Stimulated activated CD8-positive, alpha-beta memory T cell treated with anti-CD3 and anti-CD28 coated beads, Interleukin-2, amount 100 ng/mL, for 1 hour (primary cell): ENCODE measurements around the gene MYH7.
"Not testable (repeated sequence)": the region's sequence is repeated elsewhere in the genome, so short reads cannot be mapped to it uniquely, and the experiment has no call there.

ENCODE experiments used
- DNase-seq, 2 donors: peaks; one replicate each; pipeline ENCODE4 v3.0.0-alpha.2; 2020; ENCODE audit warnings: low read depth in 2 of 2

MYH7 gene

DNA sequence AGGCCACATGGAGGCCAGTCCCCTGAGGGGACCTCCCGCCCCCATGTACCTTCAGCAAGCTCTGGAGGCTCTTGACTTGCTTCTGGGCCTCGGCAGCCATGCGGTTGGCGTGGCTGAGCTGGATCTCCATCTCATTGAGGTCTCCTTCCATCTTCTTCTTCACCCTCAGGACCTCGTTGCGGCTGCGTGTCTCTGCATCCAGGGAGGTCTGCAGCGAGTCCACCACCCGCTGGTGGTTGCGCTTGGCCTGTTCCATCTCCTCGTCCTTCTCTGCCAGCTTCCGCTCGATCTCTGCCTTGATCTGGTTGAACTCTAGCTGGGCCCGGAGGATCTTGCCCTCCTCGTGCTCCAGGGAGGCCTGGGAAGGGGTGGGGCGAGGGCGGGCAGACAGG is 49.2 kb downstream of the MYH7 start:
- not testable (repeated sequence) for DNase-seq

DNA sequence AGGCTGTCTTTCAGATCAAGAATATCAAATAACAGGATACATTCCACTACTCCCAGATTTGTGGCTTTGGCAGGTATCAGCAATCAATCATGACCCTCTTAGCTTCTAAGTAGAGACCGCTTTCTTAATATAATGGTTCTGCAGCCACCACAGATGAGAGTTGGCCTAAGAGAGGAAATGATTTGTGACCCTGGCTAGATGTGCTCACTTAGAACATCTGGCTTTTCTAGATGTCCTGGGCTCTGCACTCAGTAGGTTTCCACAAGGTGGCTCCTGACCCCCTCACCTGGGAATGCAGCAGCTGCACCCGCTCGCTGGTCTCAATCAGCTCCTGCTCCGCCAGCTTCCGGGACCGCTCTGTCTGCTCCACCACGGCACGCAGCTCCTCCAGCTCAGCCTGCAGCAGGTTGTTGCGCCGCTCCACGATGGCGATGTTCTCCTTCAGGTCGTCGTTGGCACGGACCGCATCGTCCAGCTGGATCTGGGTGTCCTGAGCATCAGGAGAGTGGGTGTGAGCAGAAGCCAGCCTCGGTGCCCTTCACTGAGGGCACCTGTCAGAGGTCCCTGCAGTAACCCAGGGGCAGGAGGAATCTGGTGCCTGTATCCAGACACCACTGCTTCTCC is 49.7 kb downstream of the MYH7 start:
- no peak for DNase-seq

DNA sequence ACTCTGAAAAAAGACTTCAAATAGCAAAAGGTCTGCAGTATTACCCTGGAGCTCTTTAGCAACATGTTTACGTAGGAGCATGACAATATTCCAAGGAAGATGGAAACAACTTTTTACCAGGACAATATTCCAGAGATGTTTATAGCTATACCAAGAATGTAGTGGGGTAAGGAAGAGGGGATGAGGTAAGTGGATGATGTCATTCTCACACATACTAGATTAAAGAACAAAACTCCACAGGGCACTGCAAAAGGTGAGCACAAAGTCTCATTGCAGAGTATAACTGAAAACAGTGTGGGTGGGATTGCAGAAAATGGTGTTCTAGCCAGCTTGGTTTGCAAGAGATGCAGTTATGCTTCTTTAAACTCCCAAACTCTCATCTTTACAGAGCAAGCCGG is 50.2 kb downstream of the MYH7 start:
- DNase-seq = no peak

DNA sequence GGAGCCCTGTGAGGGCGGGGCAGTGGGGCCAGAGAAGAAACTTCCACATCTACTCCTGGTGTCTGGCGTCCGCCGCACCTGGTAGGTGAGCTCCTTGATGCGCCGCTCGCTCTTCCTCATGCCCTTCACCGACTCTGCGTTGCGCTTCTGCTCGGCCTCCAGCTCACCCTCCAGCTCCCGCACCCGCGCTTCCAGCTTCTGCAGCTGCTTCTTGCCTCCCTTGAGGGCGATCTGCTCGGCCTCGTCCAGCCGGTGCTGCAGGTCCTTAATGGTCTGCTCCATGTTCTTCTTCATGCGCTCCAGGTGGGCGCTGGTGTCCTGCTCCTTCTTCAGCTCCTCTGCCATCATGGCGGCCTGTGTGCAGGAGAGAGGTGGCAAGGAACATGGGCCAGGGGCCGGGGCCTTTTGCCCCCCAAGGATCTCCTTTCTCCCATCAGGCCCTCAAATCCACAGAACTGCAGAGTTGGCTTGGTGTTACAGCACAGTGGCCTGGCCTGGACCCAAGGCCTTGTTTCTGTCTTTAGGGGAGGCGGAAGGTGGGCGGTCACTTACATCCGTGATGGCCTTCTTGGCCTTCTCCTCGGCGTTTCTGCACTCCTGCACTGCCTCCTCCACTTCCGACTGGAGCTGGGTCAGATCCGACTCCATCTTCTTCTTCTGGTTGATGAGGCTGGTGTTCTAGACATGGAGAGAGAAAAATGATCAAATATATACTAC is 50.9 kb downstream of the MYH7 start:
- DNase-seq = no peak

DNA sequence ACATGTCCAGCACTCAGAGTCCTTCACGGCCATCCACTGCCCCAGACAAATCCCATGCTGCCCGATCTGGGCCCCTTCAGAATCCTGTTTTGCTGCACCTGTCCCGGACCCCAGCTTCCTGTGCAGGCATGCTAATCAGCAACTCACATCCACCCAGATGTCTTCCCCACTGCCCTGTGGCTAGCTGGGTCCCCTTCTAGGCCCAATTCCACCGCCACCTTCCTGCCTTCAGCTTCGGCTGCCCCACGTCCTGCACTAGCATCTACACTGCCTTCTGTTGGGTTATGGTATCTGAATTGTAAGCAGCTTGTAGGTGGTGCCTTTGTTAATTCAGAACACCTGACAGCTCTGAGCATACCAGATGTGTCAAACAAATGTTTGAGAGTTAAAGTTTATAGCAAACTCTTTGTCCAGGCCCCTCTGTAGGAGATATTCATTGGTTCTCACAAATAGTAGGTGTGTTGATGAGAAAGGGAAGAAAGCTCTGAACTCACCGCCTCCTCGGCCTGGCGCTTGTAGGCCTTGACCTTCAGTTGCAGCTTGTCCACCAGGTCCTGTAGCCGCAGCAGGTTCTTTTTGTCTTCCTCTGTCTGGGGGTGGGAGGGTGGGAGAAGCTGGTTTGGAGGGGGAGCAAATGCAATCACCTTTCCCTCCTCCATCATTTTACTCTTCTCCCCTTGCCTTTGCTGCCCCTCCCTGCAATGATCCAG is 52.6 kb downstream of the MYH7 start:
- no peak for DNase-seq

DNA sequence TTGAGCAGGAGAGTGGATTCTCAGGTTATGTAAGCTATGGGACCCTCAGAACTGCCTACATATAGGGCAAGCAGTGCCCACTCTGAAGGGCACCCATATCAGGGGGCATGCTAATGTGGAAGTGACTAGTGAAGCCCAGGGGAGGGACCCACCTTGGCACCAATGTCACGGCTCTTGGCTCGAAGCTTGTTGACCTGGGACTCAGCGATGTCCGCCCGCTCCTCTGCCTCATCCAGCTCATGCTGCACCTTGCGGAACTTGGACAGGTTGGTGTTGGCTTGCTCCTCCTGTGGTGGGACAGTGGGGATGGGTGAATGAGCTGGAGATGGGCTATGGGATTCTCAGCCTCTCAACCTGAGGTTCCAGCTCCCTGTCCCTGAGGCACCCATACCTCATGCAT is 53.2 kb downstream of the MYH7 start:
- no peak for DNase-seq

DNA sequence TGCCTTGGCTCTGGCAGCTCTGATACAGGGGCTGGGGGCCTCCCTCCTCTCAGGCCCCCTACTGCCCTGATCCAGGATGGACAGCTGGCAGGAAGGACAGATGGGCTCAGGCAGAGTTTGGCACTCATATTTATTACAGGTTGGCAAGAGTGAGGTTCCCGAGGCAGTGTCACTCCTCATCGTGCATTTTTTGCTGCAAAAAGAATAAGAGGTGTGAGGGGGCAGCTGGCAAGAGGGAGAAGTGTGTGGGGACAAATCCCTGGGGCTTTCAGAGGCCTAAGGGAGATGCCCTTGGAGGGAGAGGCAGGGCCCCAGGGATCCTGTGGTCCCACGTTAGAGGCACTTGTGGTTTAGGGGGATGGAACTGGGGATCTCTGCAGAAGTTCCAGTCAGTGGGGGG is 53.6 kb downstream of the MYH7 start:
- DNase-seq = no peak

DNA sequence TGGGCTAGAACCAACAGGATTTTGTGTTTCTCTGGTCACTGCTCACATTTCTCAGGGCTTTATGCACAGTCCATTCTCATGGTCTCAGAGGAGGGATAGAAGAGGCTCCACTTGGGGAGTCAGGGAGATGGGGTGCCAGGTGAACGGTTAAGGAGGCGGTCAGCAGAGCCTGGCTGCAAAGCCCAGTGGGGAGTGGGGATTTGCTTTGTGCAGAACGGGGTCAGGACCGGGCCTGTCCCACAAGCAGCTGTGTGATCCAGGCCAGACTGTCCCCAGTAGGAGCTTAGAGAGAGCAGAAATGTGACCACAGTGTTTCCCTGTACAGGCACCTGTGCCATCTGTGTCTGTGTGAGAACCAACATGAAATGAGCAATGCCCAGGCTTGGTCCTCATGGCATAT is 54.5 kb downstream of the MYH7 start:
- DNase-seq = no peak

DNA sequence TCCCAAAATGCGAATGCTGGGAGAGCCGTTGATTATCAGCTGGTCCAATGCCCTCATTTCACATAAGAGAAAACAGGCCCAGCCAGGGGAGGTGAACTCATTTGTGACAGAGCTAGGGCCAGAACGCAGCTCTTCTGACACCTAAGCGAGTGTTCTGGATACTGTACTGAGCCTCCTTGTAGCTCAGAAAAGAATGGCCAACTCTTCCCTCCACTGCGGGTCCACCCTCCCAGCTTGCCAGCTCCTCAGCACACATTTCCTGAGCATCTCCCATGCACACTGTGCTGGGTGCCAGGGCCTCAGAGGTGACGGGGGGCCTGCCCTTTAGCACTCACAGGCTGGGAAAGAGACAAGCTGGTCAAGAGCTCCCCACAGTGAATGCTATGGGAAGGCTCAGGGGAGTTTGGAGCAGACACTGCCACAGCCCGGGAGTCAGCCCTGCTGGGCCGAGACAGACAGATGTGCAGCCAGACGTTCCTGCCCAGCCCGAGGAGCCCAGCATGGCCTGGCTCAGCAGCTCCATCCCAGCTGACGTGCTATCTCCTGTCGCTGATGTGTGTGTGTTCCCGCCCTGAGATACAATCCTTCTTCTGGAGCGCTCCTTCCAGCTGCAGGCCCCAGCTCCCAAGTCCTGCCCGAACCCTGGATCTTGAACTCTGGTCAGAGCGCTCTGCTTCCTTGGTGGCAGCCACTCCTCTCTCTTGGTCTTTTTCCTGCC is 55.1 kb downstream of the MYH7 start:
- DNase-seq = no peak

DNA sequence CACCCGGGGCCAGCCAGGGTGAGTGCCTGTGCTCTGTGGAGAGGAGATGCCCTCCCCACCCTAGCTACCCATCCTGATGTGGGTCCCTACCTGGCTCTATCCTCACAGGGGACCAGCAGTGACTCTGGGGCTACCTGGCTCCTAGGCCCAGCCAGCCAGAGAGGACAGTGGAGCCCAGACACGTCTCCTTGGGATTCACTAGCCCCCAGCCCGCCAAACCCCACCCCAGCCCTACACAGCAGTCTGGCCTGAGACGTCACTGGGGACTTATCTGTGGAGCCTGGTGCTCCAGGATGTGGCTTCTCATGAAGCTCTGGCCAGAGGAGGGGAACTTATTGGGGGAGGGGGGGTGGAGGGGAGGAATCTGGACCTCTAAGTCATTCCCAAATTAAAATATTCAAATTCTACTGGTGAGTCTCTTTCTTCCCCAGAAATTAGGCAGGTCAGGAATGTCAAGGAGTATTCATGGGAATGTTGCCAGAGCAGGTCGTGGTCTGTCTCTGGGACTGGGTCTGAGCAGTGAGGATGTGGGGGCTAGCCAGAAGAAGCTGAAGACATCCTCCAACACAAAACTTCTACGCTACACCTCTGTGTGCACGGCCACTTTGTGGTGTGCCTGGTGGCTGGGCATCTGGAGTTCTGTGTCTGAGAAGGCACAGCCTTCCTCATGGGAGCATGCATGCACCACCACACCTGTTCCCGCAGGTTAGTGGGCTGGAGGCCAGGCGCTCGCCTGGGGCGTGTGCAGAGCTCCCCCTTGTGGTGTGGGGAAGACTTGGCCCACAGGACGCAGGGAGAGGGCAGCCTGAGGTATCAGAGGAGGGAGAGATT is 55.9 kb downstream of the MYH7 start:
- peak; percentile 24 to 49 for DNase-seq

DNA sequence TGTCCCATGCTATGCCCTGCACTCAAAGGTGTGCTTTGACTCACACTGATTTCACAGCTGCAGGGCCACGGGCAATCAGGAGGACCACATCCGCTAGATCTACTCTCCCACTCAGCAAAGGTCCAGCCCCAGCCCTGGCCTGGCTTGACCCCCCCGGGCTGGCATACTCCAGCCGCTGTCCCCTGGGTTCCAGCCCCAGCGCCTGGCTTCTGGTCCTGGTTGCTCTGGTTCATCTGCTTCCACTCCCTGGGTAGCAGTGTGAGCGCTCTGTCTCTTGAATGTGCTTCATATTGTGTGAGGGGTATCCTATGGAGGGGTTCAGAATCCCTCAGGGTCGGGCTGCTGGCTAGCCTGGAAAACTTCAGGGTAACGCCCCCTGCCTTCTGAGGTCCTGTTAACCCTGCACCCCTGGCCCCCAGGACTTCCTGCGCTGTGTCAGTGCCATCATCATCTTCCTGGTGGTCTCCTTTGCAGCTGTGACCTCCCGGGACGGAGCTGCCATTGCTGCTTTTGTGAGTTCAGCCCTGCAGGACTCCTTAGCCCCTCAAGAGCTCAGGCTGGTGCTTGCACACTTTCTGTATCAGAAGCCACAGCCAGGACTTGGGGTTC is 56.7 kb downstream of the MYH7 start:
- no peak for DNase-seq

DNA sequence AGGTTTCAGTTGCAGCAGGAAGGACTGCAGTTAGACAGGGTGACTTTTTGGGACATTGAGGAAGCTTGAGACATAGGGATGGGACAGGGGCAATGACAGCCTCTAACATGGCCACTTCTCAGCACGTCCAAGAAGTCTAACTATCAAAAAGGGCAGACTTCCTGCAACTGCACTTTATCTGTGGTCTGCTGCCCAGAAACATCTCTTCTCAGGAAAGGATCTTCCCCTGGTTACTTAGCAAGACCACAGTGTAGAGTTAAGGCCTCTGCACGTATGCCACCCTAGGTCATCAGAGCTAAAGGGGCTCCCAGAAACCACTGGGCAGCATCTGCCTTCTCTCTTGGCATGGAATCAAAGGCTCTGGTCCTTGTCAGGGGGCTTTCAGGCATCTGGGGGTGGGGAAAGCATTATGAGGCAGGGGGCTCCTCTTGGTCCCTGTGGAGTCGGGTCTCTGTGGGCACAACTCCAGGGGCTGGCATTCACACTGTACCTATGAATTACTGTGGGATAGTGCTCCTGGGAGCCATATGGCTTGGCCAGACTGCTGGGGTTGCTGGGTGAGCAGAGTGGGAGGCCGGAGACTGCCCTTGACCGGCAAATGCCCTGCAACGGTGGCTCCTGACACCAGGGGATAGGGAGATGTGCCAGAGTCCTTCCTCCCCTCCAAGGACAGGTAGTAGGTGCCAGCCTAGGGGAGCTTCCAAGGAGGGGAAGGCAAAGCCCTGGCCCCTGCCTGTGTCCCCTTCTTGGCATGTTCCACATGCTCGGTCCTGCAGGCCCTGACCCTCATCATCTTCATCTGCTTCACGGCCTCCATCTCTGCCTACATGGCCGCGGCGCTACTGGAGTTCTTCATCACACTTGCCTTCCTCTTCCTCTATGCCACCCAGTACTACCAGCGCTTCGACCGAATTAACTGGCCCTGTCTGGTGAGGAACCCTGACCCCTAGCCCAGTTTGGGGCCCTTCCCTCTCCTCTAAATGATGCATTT is 57.6 kb downstream of the MYH7 start:
- no peak for DNase-seq

DNA sequence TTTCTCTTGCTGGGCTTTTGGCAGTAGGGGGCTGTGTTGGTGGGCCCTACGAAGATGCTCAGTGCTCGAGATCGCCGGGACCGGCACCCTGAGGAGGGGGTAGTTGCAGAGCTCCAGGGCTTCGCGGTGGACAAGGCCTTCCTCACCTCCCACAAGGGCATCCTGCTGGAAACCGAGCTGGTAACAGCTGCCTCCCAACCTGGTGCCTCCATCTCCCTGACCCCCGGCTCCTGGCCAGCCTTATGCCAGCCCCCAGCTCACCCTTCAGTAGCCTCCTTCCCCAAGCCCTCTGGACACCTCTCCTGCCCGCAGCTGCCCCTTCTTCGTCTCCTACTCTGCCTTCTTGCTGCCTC is 58.3 kb downstream of the MYH7 start:
- no peak for DNase-seq

DNA sequence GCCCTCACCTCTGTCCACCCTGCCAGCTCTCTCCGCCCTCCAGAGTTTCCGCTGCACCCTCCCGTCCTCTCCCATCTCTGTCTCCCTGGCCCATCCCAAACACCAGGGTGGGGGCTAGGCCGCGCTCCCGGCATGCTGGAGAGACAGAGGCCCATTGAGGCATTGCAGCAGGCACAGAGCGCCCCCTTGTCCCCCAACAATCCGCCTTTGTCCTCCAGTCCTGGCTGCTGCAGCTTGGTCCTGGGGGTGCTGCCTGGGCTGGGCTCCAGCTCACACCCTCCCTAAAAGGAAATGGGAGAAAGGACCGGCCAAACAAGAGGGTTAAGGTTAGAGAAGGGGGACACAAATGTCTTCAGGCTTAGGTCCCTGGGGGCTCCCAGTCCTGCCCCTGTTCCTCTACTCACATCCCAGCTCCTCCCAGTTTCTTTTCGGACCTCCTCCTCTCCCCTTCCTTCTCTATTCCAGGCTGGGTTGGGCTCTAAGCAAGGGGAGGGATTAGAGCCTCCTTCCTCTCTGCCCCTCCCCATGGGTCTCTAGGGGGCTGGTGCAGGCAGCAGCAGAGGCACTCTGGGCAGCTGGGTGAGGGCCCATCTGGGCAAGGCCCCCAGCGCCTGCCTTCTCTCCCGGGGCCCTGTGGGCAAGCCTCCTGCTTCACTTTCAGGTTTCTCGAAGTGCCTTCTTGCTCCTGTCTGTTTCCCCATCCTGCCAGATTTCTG is 58.8 kb downstream of the MYH7 start, which contains the start of gene CMTM5:
Gene CMTM5 (plus strand): TSS at position 565 of the 716 bp plus-strand sequence. CDS start 206 bp downstream, outside the sequence.
- DNase-seq = no peak

DNA sequence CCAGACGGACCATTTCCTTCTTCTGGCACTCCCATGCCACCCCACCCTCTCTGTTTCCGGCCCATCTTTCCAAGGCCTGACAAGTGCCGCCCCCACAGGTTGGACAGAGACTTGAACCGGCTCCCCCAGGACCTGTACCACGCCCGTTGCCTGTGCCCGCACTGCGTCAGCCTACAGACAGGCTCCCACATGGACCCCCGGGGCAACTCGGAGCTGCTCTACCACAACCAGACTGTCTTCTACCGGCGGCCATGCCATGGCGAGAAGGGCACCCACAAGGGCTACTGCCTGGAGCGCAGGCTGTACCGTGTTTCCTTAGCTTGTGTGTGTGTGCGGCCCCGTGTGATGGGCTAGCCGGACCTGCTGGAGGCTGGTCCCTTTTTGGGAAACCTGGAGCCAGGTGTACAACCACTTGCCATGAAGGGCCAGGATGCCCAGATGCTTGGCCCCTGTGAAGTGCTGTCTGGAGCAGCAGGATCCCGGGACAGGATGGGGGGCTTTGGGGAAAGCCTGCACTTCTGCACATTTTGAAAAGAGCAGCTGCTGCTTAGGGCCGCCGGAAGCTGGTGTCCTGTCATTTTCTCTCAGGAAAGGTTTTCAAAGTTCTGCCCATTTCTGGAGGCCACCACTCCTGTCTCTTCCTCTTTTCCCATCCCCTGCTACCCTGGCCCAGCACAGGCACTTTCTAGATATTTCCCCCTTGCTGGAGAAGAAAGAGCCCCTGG is 59.8 kb downstream of the MYH7 start:
- DNase-seq = no peak

DNA sequence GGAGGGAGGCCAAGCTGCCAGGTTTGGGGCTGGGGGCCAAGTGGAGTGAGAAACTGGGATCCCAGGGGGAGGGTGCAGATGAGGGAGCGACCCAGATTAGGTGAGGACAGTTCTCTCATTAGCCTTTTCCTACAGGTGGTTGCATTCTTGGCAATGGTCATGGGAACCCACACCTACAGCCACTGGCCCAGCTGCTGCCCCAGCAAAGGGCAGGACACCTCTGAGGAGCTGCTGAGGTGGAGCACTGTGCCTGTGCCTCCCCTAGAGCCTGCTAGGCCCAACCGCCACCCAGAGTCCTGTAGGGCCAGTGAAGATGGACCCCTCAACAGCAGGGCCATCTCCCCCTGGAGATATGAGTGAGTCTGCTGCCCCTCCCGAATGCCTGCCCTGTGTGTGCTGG is 62.4 kb downstream of the MYH7 start:
- DNase-seq = no peak

DNA sequence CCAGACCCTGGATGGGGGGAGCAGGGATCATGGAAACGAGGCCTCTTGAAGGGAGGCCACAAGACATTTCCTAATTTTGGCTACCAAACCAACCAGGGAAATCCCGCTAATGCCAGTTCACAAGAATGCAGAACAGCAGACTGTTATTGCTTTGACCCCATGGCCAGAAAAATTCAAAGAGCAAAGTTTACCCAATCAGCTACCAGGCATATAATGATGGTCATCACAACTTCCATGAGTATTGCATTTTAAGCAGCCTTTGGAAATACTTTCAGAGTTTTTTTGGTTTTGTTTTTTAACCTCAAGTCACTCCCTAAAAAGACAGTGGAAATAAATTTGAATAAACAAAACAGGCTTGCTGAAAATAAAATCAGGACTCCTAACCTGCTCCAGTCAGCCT is 63.0 kb downstream of the MYH7 start, which contains the start of gene IL25:
Gene IL25 (plus strand): TSS at position 301 of the 400 bp plus-strand sequence.
- DNase-seq = no peak

DNA sequence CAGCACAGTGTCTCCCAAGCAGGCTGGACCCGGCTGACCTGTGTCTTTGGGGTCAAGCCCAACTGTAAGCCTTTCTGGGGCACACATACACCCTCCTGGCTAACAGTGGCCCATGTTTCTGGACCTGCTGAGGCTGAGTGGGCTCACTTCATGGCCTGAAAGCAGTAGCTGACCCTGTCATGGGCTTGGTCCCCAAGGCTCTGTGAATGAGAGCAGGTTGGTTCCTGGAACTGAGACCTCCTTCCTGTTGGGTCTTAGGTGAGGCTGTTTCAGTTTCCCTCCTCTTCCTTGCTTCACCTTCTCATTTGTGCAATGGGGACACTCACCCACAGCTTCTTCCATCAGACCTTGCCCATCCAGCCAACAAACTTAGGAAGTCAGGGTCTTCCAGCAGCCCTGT is 63.6 kb downstream of the MYH7 start:
- DNase-seq = no peak
